ENCODE results near the gene INHA.

- TF ChIP-seq POLR2A (IDR thresholded peaks at IDR 0.05) (no peak), CTCF (IDR thresholded peaks at IDR 0.05) (no peak), EP300 (IDR thresholded peaks at IDR 0.05; ENCODE audit: low read depth) (no peak)
Measured at GRCh38 chr2:219574484-219575311, 2.6 kb downstream of the INHA start.
